ENCODE measurements around the gene VAV2. TPM values are rescaled to one million over a fixed set of nuclear protein-coding genes. Genes with fewer than 3 reads are reported as not detected.

The VAV2 gene
- polyA plus RNA-seq, 1 of the 3 experiments (the other 2 are of a cell fraction): 14.9 TPM

- ChIA-PET CTCF (interaction anchor here (1.2 to 2.3 kb wide), 3 partner anchors 10 to 115 kb away, joined by 3 to 9 read pairs (median 4); no protein-coding TSS in a partner anchor), POLR2A (no interaction called here)
- H3K9ac ChIP-seq: no peak overlapping the region
- H3K27me3 ChIP-seq (ENCODE audit: insufficient read depth): no peaks in the 10 kb centered on the region
- 92% methylated on average over 11 of the region's 11 CpGs for WGBS (ENCODE audit: low lambda C conversion rate)
- no peak overlapping the region for H2AFZ ChIP-seq (ENCODE audit: low read depth)
- H3K9me2 ChIP-seq: no peaks in the 10 kb centered on the region
- H3F3A ChIP-seq (replicated peaks; ENCODE audit: insufficient read depth): peaks cover 13% of the 10 kb centered on the region
- TF ChIP-seq TCF12 (IDR thresholded peaks at IDR 0.05) (no peak), FOXJ3 (CRISPR knock-in tag; IDR thresholded peaks at IDR 0.05) (no peak), GATA2 (CRISPR knock-in tag; IDR thresholded peaks at IDR 0.05) (no peak), TEAD4 (IDR thresholded peaks at IDR 0.05; ENCODE audit: borderline replicate concordance, insufficient read depth) (no peak), CTCF (IDR thresholded peaks at IDR 0.05) (no peak), TAF1 (IDR thresholded peaks at IDR 0.05; ENCODE audit: borderline replicate concordance, low read depth, low read length) (no peak), ELF1 (IDR thresholded peaks at IDR 0.05) (no peak), POLR2AphosphoS5 (IDR thresholded peaks at IDR 0.05; ENCODE audit: low read depth, low read length) (no peak), RAD21 (IDR thresholded peaks at IDR 0.05; ENCODE audit: low read length) (no peak), GABPA (IDR thresholded peaks at IDR 0.05; ENCODE audit: low read depth) (no peak), NFIC (IDR thresholded peaks at IDR 0.05; ENCODE audit: borderline replicate concordance) (no peak), FOXM1 (IDR thresholded peaks at IDR 0.05; ENCODE audit: low read depth) (no peak), EP300 (IDR thresholded peaks at IDR 0.05; ENCODE audit: borderline replicate concordance in 1 of 2, low read depth in 1 of 2, low read length in 1 of 2) (no peak), CHD2 (IDR thresholded peaks at IDR 0.05; ENCODE audit: low read length, partially characterized antibody) (no peak), SIN3A (IDR thresholded peaks at IDR 0.05; ENCODE audit: borderline replicate concordance, low read depth, low read length) (no peak), MXI1 (IDR thresholded peaks at IDR 0.05; ENCODE audit: low read depth, low read length) (no peak), JUND (IDR thresholded peaks at IDR 0.05) (no peak), YY1 (IDR thresholded peaks at IDR 0.05; ENCODE audit: low read depth) (no peak), EZH2phosphoT487 (IDR thresholded peaks at IDR 0.05; ENCODE audit: borderline replicate concordance, low read depth) (no peak), REST (IDR thresholded peaks at IDR 0.05; ENCODE audit: low read depth, low read length) (no peak)
- no peak overlapping the region for H3K4me3 ChIP-seq (ENCODE audit: low read depth in 2 of 2, low read length in 1 of 2)
- no peaks in the 10 kb centered on the region for H3K9me3 ChIP-seq
- peaks cover 17 to 94% of the 10 kb centered on the region in 2 experiments for H3K4me1 ChIP-seq (ENCODE audit: control insufficient read depth in 1 of 2, insufficient read depth in 2 of 2, low read depth in 1 of 2, low read length in 1 of 2)
- no peak for DNase-seq
- H3K4me2 ChIP-seq: no peak overlapping the region
- no peaks in the 10 kb centered on the region for H3K36me3 ChIP-seq (replicated peaks in 1 of 2; ENCODE audit: control insufficient read depth in 1 of 2, insufficient read depth in 2 of 2, low read length in 1 of 2)
- H3K79me2 ChIP-seq (ENCODE audit: insufficient read depth): peaks cover 99% of the 10 kb centered on the region
- H3K27ac ChIP-seq (ENCODE audit: low read depth in 2 of 2, low read length in 1 of 2): peak overlapping the region in 1 of 2 experiments; percentile 99; a peak in 2 of 4 replicates
- no peaks in the 10 kb centered on the region for H4K20me1 ChIP-seq (ENCODE audit: insufficient read depth)
Observed at GRCh38 chr9:133879615-133880014, 112.5 kb downstream of the VAV2 start.

Data from SK-N-SH (cell line).